A549 (cell line): Measurements from ENCODE around the gene PLEKHA6. TPM values are rescaled to one million over a fixed set of nuclear protein-coding genes. Genes with fewer than 3 reads are reported as not detected.
A peak's percentile ranks its signal among the peaks of the same experiment; 100 is the strongest.

ENCODE experiments used
- ATAC-seq, 2 experiments: fragments of 200-7000 bp in 1 of 2; fragments of >200 bp in 1 of 2; cut with Nextera tagmentation in 1 of 2; cut with Tn5 transposase in 1 of 2; 3 replicates each; pipeline versions ENCODE4 v1.8.0 to v1.9.1; 2018 to 2020; ENCODE audit warnings: mild to moderate bottlenecking in 1 of 2, moderate library complexity in 1 of 2
- CTCF ChIA-PET: fragments of 300-600 bp; sonication (Branson Sonifier 250); formaldehyde crosslinking; extraction: SDS; loops from one replicate; lab custom pipeline; 2021; ENCODE audit warnings: antibody characterized with exemption, inconsistent platforms; lab: Yijun Ruan, JAX
- POLR2A ChIA-PET: fragments of 350-600 bp; formaldehyde crosslinking; extraction: SDS; loops from one replicate; lab custom pipeline; 2021; ENCODE audit warnings: antibody characterized with exemption, inconsistent platforms; lab: Yijun Ruan, JAX
- DNase-seq, 2 experiments: peaks; one replicate each; pipeline versions ENCODE4 v3.0.0 to v3.0.0-alpha.2; 2011 to 2016; ENCODE audit warnings: low read depth in 1 of 2, low spot score in 1 of 2
- FAIRE-seq: peaks from 2 replicates; lab custom pipeline; 2011; peaks lifted over from hg19 to GRCh38; lab: Jason Lieb, UNC
- H3K27ac ChIP-seq, 2 experiments: fragments of >200 bp; sonication (Bioruptor Twin); formaldehyde crosslinking; 3 replicates each; pipeline ENCODE4 v1.5.1; 2016 to 2017
- H3K4me1 ChIP-seq: fragments of >200 bp; sonication (Bioruptor Twin); formaldehyde crosslinking; 3 replicates; pipeline ENCODE4 v1.6.1; 2016
- H3K4me2 ChIP-seq: fragments of >200 bp; sonication (Bioruptor Twin); formaldehyde crosslinking; 3 replicates; pipeline ENCODE4 v1.6.1; 2016
- H3K4me3 ChIP-seq: fragments of >200 bp; sonication (Bioruptor Twin); formaldehyde crosslinking; 3 replicates; pipeline ENCODE4 v1.5.1; 2016
- H3K9me3 ChIP-seq: fragments of >200 bp; sonication (Bioruptor Twin); formaldehyde crosslinking; 3 replicates; pipeline ENCODE4 v1.6.1; 2016
- CBX2 ChIP-seq: fragments of 200-600 bp; sonication (generic); IDR thresholded peaks from 2 replicates; pipeline ENCODE4 v1.6.1; 2016; ENCODE audit warnings: low read depth, mild to moderate bottlenecking, borderline replicate concordance
- CBX8 ChIP-seq: fragments of 200-600 bp; sonication (generic); IDR thresholded peaks from 2 replicates; pipeline ENCODE4 v1.6.1; 2016
- CEBPB ChIP-seq, 2 experiments: fragments of >200 bp in 1 of 2; sonication (Bioruptor Twin) in 1 of 2; formaldehyde crosslinking in 1 of 2; IDR thresholded peaks; 2 replicates each; pipeline ENCODE4 v1.6.1; 2012 to 2016
- EHMT2 ChIP-seq: fragments of 200-600 bp; sonication (generic); IDR thresholded peaks from 2 replicates; pipeline ENCODE4 v1.6.1; 2016; ENCODE audit warnings: antibody characterized with exemption, low read depth, mild to moderate bottlenecking, moderate library complexity
- EP300 ChIP-seq, 2 experiments: fragments of >200 bp; sonication (Bioruptor Twin); formaldehyde crosslinking; IDR thresholded peaks; 2 replicates in 1 of 2; 3 replicates in 1 of 2; pipeline ENCODE4 v1.6.1; 2016 to 2017
- FOSL2 ChIP-seq, 2 experiments: fragments of 450-650 bp in 1 of 2; fragments of >200 bp in 1 of 2; sonication (Bioruptor Twin) in 1 of 2; formaldehyde crosslinking; IDR thresholded peaks; 2 replicates each; pipeline versions ENCODE4 v1.5.0 to v1.6.1; 2016 to 2020; ENCODE audit warnings: mild to moderate bottlenecking in 1 of 2, moderate library complexity in 1 of 2
- FOXS1 ChIP-seq: fragments of 250-450 bp; sonication (Bioruptor Pico); IDR thresholded peaks from 2 replicates; pipeline ENCODE4 v1.5.0; 2020; ENCODE audit warnings: mild to moderate bottlenecking, moderate library complexity
- GATA3 ChIP-seq: IDR thresholded peaks from 2 replicates; pipeline ENCODE4 v1.6.1; 2012; ENCODE audit warnings: borderline replicate concordance
- HOXB5 ChIP-seq: fragments of 250-450 bp; sonication (Bioruptor Pico); IDR thresholded peaks from 2 replicates; pipeline ENCODE4 v1.5.0; 2020; ENCODE audit warnings: mild to moderate bottlenecking, moderate library complexity
- JUN ChIP-seq, 2 experiments: fragments of >200 bp; sonication (Bioruptor Twin); formaldehyde crosslinking; IDR thresholded peaks; 2 replicates in 1 of 2; 3 replicates in 1 of 2; pipeline ENCODE4 v1.6.1; 2016 to 2017
- JUNB ChIP-seq: fragments of >200 bp; sonication (Bioruptor Twin); formaldehyde crosslinking; IDR thresholded peaks from 2 replicates; pipeline ENCODE4 v1.6.1; 2016
- KDM1A ChIP-seq: fragments of 200-600 bp; sonication (generic); IDR thresholded peaks from 2 replicates; pipeline ENCODE4 v1.6.1; 2016; ENCODE audit warnings: low read depth, mild to moderate bottlenecking
- KDM5A ChIP-seq: fragments of 200-600 bp; sonication (generic); IDR thresholded peaks from 2 replicates; pipeline ENCODE4 v1.6.1; 2016; ENCODE audit warnings: antibody characterized with exemption, mild to moderate bottlenecking
- MYC ChIP-seq: IDR thresholded peaks from 2 replicates; pipeline ENCODE4 v1.6.1; 2012; ENCODE audit warnings: mild to moderate bottlenecking, inconsistent platforms, low read length, improper control_type of control experiment, borderline replicate concordance
- PHF8 ChIP-seq: fragments of 200-600 bp; sonication (generic); IDR thresholded peaks from 2 replicates; pipeline ENCODE4 v1.6.1; 2016; ENCODE audit warnings: low read depth, mild to moderate bottlenecking, antibody characterized with exemption, moderate library complexity, borderline replicate concordance
- POLR2AphosphoS2 ChIP-seq: conservative IDR thresholded peaks from 2 replicates; pipeline ENCODE4 v1.6.1; 2012; ENCODE audit warnings: low read length, improper control_type of control experiment, inconsistent platforms
- RAD21 ChIP-seq, 2 experiments: fragments of >200 bp in 1 of 2; sonication (Bioruptor Twin) in 1 of 2; formaldehyde crosslinking in 1 of 2; IDR thresholded peaks in 1 of 2; conservative IDR thresholded peaks in 1 of 2; 2 replicates in 1 of 2; 3 replicates in 1 of 2; pipeline ENCODE4 v1.6.1; 2012 to 2018; ENCODE audit warnings: inconsistent platforms in 1 of 2
- RARB ChIP-seq: fragments of 250-450 bp; sonication (Bioruptor Pico); IDR thresholded peaks from 2 replicates; pipeline ENCODE4 v1.8.0; 2021; ENCODE audit warnings: mild to moderate bottlenecking, moderate library complexity
- RCOR1 ChIP-seq: fragments of 150-350 bp; IDR thresholded peaks from 2 replicates; pipeline ENCODE4 v1.6.1; 2014; ENCODE audit warnings: antibody characterized with exemption, low read length, low read depth
- RNF2 ChIP-seq: fragments of 200-600 bp; sonication (generic); IDR thresholded peaks from 2 replicates; pipeline ENCODE4 v1.6.1; 2016; ENCODE audit warnings: low read depth, mild to moderate bottlenecking, antibody characterized with exemption, moderate library complexity, borderline replicate concordance
- SMC3 ChIP-seq: fragments of >200 bp; sonication (Bioruptor Twin); formaldehyde crosslinking; IDR thresholded peaks from 3 replicates; pipeline ENCODE4 v1.6.1; 2018; ENCODE audit warnings: inconsistent platforms
- SREBF2 ChIP-seq: fragments of 450-650 bp; IDR thresholded peaks from 2 replicates; pipeline ENCODE4 v1.6.1; 2014; ENCODE audit warnings: mild to moderate bottlenecking, moderate library complexity
- TFCP2L1 ChIP-seq: fragments of 250-450 bp; sonication (Bioruptor Pico); IDR thresholded peaks from 2 replicates; pipeline ENCODE4 v1.5.0; 2021; ENCODE audit warnings: mild to moderate bottlenecking
- ZC3H11A ChIP-seq: fragments of 450-650 bp; IDR thresholded peaks from 2 replicates; pipeline ENCODE4 v1.6.1; 2014; ENCODE audit warnings: antibody characterized with exemption, mild to moderate bottlenecking
- WGBS: methylation state at CpG from one replicate; pipeline ENCODE4 v1.1.6; 2017; ENCODE audit errors: missing lambda C conversion rate; 5-methylcytosine and 5-hydroxymethylcytosine counted together
- polyA plus RNA-seq, 4 experiments: library from polyadenylated mRNA; depleted of rRNA in 3 of 4; stranded (reverse); fragments of >200 nt; fragmentation: RNase III in 1 of 4; extraction: RNeasy Plus Mini Kit Qiagen cat#74134 plus additional on column Dnase treatment in 1 of 4; gene quantifications; 2 replicates in 3 of 4; 3 replicates in 1 of 4; pipeline ENCODE4 v1.2.3, GENCODE V29; 2011 to 2017
- TF ChIP-seq, protein P1 (sequence below): fragments of 450-650 bp; IDR thresholded peaks from 2 replicates; pipeline ENCODE4 v1.6.1; 2014; ENCODE audit warnings: antibody characterized with exemption
- TF ChIP-seq, protein P2 (sequence below): IDR thresholded peaks from 2 replicates; pipeline ENCODE4 v1.6.1; 2012
- TF ChIP-seq, protein P3 (sequence below): fragments of >200 bp; sonication (Bioruptor Twin); formaldehyde crosslinking; IDR thresholded peaks from 3 replicates; pipeline ENCODE4 v1.5.1; 2016

PLEKHA6 gene
- polyA plus RNA-seq, 2 of the 4 experiments (the other 2 are of a cell fraction): 13.0 to 26.2 TPM

DNA sequence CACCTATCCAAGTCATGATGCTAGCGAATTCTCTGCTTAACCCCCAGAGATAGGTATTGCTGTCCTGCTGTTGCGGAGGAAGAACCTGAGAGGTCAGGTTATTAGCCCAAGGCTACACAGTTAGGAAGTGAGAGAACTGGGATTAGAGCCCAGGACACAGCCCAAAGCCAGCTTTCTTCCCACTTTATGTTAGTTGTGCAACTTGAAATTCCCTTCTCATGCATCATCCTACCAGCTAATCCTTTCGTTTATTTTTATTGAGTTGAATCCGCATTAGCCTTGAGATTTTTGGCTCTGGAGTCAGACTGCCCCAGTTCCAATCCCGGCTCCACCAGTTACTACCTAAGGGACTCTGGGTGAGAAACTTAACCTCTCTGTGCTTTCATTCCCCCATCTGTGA is 65.4 kb downstream of the PLEKHA6 start:
- whole genome bisulfite sequencing: 3% methylated on average over 5 of the region's 5 CpGs
- ATAC-seq (peak; percentile 82 to 86), FAIRE-seq (peak; percentile 73), DNase-seq (peak; percentile 64 to 67)
- ChIA-PET POLR2A (no interaction called here), CTCF (interaction anchor here (1.0 to 1.1 kb wide), 2 partner anchors 37 to 70 kb away, joined by 3 to 7 read pairs; no protein-coding TSS in a partner anchor)
- H3K27ac ChIP-seq: peak overlapping the region; percentile 36 to 78
- TF ChIP-seq, protein P1, sequence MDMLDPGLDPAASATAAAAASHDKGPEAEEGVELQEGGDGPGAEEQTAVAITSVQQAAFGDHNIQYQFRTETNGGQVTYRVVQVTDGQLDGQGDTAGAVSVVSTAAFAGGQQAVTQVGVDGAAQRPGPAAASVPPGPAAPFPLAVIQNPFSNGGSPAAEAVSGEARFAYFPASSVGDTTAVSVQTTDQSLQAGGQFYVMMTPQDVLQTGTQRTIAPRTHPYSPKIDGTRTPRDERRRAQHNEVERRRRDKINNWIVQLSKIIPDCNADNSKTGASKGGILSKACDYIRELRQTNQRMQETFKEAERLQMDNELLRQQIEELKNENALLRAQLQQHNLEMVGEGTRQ: no peak
- TF ChIP-seq CBX8 (no peak), FOXS1 (CRISPR knock-in tag) (no peak), JUNB (peak; percentile 85), RARB (CRISPR knock-in tag) (no peak), RNF2 (no peak), PHF8 (no peak), SMC3 (peak; percentile 38; the same call in 2 of the 3 replicates), GATA3 (peak; percentile 72; the same call in 1 of the 2 replicates), FOSL2 (IDR thresholded peaks at IDR 0.05) (peak; percentile 77), FOSL2 (CRISPR knock-in tag; IDR thresholded peaks at IDR 0.05) (peak; percentile 85), ZC3H11A (no peak), SREBF2 (no peak), POLR2AphosphoS2 (no peak), CEBPB (IDR thresholded peaks at IDR 0.05) (peak; percentile 90 to 99), RAD21 (conservative IDR thresholded peaks at IDR 0.05 in 1 of 2, IDR thresholded peaks at IDR 0.05 in 1 of 2) (peak in 1 of 2 experiments; percentile 32; a peak in 1 of 5 replicates), EP300 (IDR thresholded peaks at IDR 0.05) (peak in 1 of 2 experiments; percentile 64; a peak in 2 of 5 replicates), HOXB5 (CRISPR knock-in tag) (no peak), JUN (IDR thresholded peaks at IDR 0.05) (peak; percentile 62 to 76; a peak in 4 of 5 replicates), KDM5A (no peak), CBX2 (no peak), EHMT2 (no peak)
- TF ChIP-seq, protein P2, sequence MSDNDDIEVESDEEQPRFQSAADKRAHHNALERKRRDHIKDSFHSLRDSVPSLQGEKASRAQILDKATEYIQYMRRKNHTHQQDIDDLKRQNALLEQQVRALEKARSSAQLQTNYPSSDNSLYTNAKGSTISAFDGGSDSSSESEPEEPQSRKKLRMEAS: peak; percentile 53
- peak overlapping the region; percentile 57 for H3K4me2 ChIP-seq
- no peak overlapping the region for H3K4me3 ChIP-seq
- no peaks in the 10 kb centered on the region for H3K9me3 ChIP-seq
- peaks cover 48% of the 10 kb centered on the region for H3K4me1 ChIP-seq

DNA sequence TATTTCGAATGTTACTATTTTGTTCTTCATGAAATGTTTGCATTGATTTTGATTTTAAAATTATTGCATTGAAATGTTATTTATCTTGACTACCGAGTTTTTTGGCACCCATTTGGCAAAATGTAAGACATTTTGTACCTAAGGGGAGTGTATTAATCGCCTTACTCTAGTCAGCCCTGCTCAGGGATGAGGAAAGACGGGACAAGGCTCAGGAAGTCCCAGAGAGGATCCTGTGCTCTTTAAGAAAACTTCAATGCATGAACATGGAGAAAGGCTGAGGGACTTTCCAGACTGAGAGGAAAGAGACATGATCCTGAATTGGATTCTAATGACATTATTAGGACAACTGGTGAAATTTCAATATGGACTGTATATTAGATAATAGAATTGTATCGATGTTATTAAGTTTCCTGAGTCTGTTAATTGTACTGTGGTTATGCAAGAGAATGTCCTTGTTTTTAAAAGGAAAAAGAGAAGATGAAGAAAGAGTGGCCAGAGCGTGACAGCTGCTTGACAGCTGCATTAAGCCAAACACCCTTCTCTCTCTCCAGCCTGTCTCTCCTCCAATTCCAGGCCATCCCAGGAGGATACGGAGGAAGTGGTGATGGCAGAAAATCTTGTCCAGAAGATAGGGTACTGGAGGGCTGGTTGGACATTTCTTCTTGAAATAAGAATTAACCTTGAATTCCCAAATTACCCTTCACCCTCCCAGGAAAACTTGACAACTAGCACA is 66.0 kb downstream of the PLEKHA6 start:
- ChIA-PET CTCF (interaction anchor here (1.0 to 1.4 kb wide), 3 partner anchors 9 to 70 kb away, joined by 3 to 7 read pairs (median 3); no protein-coding TSS in a partner anchor), POLR2A (no interaction called here)
- TF ChIP-seq, protein P3, sequence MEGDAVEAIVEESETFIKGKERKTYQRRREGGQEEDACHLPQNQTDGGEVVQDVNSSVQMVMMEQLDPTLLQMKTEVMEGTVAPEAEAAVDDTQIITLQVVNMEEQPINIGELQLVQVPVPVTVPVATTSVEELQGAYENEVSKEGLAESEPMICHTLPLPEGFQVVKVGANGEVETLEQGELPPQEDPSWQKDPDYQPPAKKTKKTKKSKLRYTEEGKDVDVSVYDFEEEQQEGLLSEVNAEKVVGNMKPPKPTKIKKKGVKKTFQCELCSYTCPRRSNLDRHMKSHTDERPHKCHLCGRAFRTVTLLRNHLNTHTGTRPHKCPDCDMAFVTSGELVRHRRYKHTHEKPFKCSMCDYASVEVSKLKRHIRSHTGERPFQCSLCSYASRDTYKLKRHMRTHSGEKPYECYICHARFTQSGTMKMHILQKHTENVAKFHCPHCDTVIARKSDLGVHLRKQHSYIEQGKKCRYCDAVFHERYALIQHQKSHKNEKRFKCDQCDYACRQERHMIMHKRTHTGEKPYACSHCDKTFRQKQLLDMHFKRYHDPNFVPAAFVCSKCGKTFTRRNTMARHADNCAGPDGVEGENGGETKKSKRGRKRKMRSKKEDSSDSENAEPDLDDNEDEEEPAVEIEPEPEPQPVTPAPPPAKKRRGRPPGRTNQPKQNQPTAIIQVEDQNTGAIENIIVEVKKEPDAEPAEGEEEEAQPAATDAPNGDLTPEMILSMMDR: no peak
- TF ChIP-seq MYC: no peak
- TF ChIP-seq FOSL2 (IDR thresholded peaks at IDR 0.05): no peak
- no peak for TF ChIP-seq FOSL2 (CRISPR knock-in tag; IDR thresholded peaks at IDR 0.05)
- TF ChIP-seq TFCP2L1: no peak
- no peak for TF ChIP-seq HOXB5 (CRISPR knock-in tag)
- TF ChIP-seq ZC3H11A: no peak
- no peak for TF ChIP-seq RARB (CRISPR knock-in tag)
- TF ChIP-seq EP300 (IDR thresholded peaks at IDR 0.05): no peak
- no peak for TF ChIP-seq SMC3
- TF ChIP-seq KDM1A: no peak
- TF ChIP-seq RCOR1: no peak
- TF ChIP-seq PHF8: no peak
- no peak for DNase-seq
- H3K4me1 ChIP-seq: peaks cover 52% of the 10 kb centered on the region
- peak overlapping the region; percentile 57 for H3K4me2 ChIP-seq
- no peak overlapping the region for H3K4me3 ChIP-seq
- ATAC-seq: peak in 1 of 2 experiments; percentile 32; a peak in 3 of 6 replicates
- peak overlapping the region; percentile 36 to 78 for H3K27ac ChIP-seq
- FAIRE-seq: no peak
- no peaks in the 10 kb centered on the region for H3K9me3 ChIP-seq
- 73% methylated on average over 7 of the region's 7 CpGs for WGBS
